ENCODE results near the gene RGL1. TPM values are rescaled to one million over a fixed set of nuclear protein-coding genes. Genes with fewer than 3 reads are reported as not detected.

Gene RGL1
- total RNA-seq, 1 donor from 2014 or later = 34.0 TPM

DNA sequence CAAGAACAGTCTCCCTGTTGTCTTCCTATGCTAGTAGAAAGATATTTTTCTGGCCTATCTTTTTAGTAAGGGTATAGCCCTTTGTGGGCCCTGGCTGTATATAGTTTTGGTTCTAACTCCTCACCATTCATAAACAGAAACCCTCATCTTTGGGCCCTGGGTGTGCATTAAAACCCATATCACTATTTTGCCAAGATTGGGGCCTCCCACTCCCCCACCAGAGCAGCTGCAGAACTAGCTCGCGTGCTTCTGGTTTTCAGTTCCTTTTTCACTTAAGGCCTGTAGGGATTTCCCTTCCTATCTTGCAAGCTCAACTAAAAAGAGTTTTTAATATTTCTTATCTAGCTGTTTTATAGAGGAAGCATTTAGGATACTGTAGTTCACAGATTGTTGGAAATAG is 106.4 kb downstream of the RGL1 start:
- peak overlapping the region; percentile 23 for H3K27ac Mint-ChIP-seq
- TF ChIP-seq, protein P1, sequence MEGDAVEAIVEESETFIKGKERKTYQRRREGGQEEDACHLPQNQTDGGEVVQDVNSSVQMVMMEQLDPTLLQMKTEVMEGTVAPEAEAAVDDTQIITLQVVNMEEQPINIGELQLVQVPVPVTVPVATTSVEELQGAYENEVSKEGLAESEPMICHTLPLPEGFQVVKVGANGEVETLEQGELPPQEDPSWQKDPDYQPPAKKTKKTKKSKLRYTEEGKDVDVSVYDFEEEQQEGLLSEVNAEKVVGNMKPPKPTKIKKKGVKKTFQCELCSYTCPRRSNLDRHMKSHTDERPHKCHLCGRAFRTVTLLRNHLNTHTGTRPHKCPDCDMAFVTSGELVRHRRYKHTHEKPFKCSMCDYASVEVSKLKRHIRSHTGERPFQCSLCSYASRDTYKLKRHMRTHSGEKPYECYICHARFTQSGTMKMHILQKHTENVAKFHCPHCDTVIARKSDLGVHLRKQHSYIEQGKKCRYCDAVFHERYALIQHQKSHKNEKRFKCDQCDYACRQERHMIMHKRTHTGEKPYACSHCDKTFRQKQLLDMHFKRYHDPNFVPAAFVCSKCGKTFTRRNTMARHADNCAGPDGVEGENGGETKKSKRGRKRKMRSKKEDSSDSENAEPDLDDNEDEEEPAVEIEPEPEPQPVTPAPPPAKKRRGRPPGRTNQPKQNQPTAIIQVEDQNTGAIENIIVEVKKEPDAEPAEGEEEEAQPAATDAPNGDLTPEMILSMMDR (IDR thresholded peaks at IDR 0.05; ENCODE audit: unreplicated experiment) = no peak
- peaks cover 72% of the 10 kb centered on the region for H3K36me3 Mint-ChIP-seq
- no peaks in the 10 kb centered on the region for H3K27me3 Mint-ChIP-seq (ENCODE audit: low read depth)
- H3K4me3 Mint-ChIP-seq = no peak overlapping the region
- H3K9me3 Mint-ChIP-seq = no peaks in the 10 kb centered on the region
- no peak for DNase-seq (ENCODE audit: low spot score in 2 of 2, unreplicated experiment in 2 of 2)
- H3K4me1 Mint-ChIP-seq = peaks cover 28% of the 10 kb centered on the region

DNA sequence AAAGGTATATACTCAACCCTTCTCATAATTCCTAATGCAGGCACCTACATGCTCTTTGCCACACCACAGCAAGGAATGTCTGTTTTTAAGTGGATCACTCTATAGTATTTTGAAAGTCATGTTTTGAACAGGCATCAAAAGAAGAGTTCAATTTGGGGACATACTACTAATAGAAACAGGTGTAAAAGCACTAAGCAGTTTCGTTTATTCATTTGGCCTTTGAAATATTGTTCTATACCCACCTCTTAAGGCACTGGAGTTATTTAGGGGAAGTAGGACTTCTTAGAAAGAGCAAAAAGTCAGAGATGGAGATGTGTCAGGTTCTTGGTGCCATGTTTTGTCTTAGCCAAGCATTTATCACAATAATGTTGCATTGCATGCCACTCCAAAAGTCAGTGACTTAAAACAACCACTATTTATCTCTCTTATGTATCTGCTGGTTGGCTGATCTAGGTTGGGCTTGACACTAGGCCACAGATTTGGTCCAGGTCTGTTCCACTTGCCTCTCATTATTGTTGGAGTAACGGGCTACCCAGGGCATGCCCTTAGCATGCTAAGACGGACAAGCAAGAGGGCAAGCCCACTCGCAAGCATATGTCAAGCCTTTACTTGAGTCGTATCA is 107.5 kb downstream of the RGL1 start:
- no peaks in the 10 kb centered on the region for H3K27me3 Mint-ChIP-seq (ENCODE audit: low read depth)
- peaks cover 64% of the 10 kb centered on the region for H3K36me3 Mint-ChIP-seq
- H3K9me3 Mint-ChIP-seq = no peaks in the 10 kb centered on the region
- no peak for DNase-seq (ENCODE audit: low spot score in 2 of 2, unreplicated experiment in 2 of 2)
- H3K4me1 Mint-ChIP-seq = peaks cover 28% of the 10 kb centered on the region
- no peak overlapping the region for H3K4me3 Mint-ChIP-seq
- no peak overlapping the region for H3K27ac Mint-ChIP-seq
- TF ChIP-seq, protein P1 (IDR thresholded peaks at IDR 0.05; ENCODE audit: unreplicated experiment) = no peak

DNA sequence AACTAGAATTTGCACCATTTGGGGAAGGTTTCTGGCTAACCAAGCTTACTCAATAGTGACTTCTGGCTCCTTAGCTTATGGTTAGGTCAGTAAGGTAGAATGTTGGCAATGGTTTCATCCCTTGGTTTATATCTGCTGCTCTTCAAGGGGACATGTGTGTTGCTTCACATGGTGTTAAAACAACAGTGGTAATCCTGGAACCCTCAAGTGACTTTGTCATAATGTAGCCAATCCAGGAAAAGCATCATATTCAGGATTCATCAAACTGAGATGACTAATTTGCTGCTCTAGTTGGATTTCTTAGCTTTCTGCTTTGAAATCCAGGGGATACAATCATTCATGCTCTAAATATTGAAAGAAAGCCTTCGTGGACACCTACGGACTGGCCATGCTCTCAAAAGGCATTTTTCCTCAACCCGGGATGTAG is 108.7 kb downstream of the RGL1 start:
- peaks cover 61% of the 10 kb centered on the region for H3K36me3 Mint-ChIP-seq
- DNase-seq (ENCODE audit: low spot score in 2 of 2, unreplicated experiment in 2 of 2) = no peak

DNA sequence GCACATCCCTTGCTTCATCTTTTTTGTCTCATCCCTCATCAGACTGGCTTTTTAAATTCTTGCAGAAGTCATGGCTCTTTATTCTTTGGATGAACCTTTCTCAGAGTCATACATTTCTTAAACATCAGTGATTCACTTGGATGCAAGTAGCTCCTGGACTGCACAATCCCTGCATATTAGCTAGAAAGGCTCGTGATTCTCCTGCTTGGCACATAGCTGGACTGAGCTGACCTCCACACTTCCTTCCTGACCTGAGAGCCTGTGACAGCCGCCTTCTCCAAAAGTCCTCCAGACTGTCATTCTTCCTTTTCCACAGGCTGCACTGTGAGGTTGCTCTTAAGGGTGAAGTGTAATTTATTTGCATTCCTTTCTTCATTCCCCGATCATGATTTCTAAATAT is 109.4 kb downstream of the RGL1 start:
- no peaks in the 10 kb centered on the region for H3K27me3 Mint-ChIP-seq (ENCODE audit: low read depth)
- peaks cover 28% of the 10 kb centered on the region for H3K4me1 Mint-ChIP-seq
- no peak for DNase-seq (ENCODE audit: low spot score in 2 of 2, unreplicated experiment in 2 of 2)
- H3K4me3 Mint-ChIP-seq = no peak overlapping the region
- TF ChIP-seq, protein P1 (IDR thresholded peaks at IDR 0.05; ENCODE audit: unreplicated experiment) = no peak
- no peaks in the 10 kb centered on the region for H3K9me3 Mint-ChIP-seq
- H3K36me3 Mint-ChIP-seq = peaks cover 56% of the 10 kb centered on the region
- no peak overlapping the region for H3K27ac Mint-ChIP-seq

More for the DNA sequence above, 108.7 kb downstream of the RGL1 start:
- H3K27ac Mint-ChIP-seq = no peak overlapping the region
- H3K9me3 Mint-ChIP-seq = no peaks in the 10 kb centered on the region
- TF ChIP-seq, protein P1 (IDR thresholded peaks at IDR 0.05; ENCODE audit: unreplicated experiment) = no peak
- H3K4me3 Mint-ChIP-seq = no peak overlapping the region
- peaks cover 28% of the 10 kb centered on the region for H3K4me1 Mint-ChIP-seq
- no peaks in the 10 kb centered on the region for H3K27me3 Mint-ChIP-seq (ENCODE audit: low read depth)

DNA sequence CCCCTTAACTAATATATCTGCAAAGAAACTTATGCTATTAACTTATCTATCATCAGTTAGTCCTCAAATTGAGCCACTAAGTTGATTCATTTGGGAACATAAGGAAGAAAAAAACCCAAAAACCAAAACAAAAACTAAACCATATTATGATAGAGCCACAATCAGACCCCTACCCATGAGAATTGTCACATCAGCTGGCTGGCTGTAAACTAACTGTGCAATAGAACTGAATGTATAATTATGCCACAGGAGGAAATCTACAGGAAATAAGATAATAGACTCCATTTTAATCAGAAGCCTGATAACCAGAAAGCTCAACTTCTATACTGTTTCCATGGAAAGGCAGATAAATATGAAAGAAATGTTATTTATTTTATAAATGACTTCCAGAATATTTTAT is 110.0 kb downstream of the RGL1 start:
- Mint-ChIP-seq H3K36me3 (peaks cover 55% of the 10 kb centered on the region), H3K4me1 (peaks cover 28% of the 10 kb centered on the region), H3K4me3 (no peak overlapping the region), H3K27me3 (ENCODE audit: low read depth) (no peaks in the 10 kb centered on the region), H3K27ac (no peak overlapping the region), H3K9me3 (no peaks in the 10 kb centered on the region)
- TF ChIP-seq, protein P1 (IDR thresholded peaks at IDR 0.05; ENCODE audit: unreplicated experiment) = no peak
- DNase-seq (ENCODE audit: low spot score in 2 of 2, unreplicated experiment in 2 of 2) = no peak
